ENCODE data around the gene TNF.

The TNF gene

GRCh38 chr6:31543639-31544038, 31.7 kb upstream of the TNF start:
- in situ Hi-C loops (cut with MboI; ENCODE audit: low sequenced_read_pairs) = no loop called here

GRCh38 chr6:31544676-31545075, 30.7 kb upstream of the TNF start:
- in situ Hi-C loops (cut with MboI; ENCODE audit: low sequenced_read_pairs) = no loop called here

GRCh38 chr6:31545291-31545690, 30.1 kb upstream of the TNF start:
- in situ Hi-C loops (cut with MboI; ENCODE audit: low sequenced_read_pairs) = no loop called here

GRCh38 chr6:31546339-31546957, 28.9 kb upstream of the TNF start, which contains the start of gene ATP6V1G2:
TSS of gene ATP6V1G2 (minus strand) at chr6:31546608. CDS start at chr6:31546559, 49 bp downstream.
- in situ Hi-C loops (cut with MboI; ENCODE audit: low sequenced_read_pairs) = no loop called here

GRCh38 chr6:31546958-31547726, 28.2 kb upstream of the TNF start, which contains the start of gene NFKBIL1:
TSS of gene NFKBIL1 (plus strand) at chr6:31547608. CDS start at chr6:31547695, 87 bp downstream.
- in situ Hi-C loops (cut with MboI; ENCODE audit: low sequenced_read_pairs) = no loop called here

- in situ Hi-C loops (cut with MboI; ENCODE audit: low sequenced_read_pairs) = no loop called here
These were observed 27.4 kb upstream of the TNF start for GRCh38 chr6:31547727-31548543.

GRCh38 chr6:31548544-31548873, 26.9 kb upstream of the TNF start:
- in situ Hi-C loops (cut with MboI; ENCODE audit: low sequenced_read_pairs) = no loop called here

GRCh38 chr6:31551371-31551770, 24.0 kb upstream of the TNF start:
- in situ Hi-C loops (cut with MboI; ENCODE audit: low sequenced_read_pairs) = loop anchor here (5.0 kb wide), 1 partner anchor 46 kb away; no protein-coding TSS in a partner anchor

GRCh38 chr6:31556307-31556706, 19.1 kb upstream of the TNF start:
- in situ Hi-C loops (cut with MboI; ENCODE audit: low sequenced_read_pairs) = no loop called here

- in situ Hi-C loops (cut with MboI; ENCODE audit: low sequenced_read_pairs) = no loop called here
These were observed 17.7 kb upstream of the TNF start for GRCh38 chr6:31557443-31558317.

GRCh38 chr6:31558318-31558625, 17.1 kb upstream of the TNF start:
- in situ Hi-C loops (cut with MboI; ENCODE audit: low sequenced_read_pairs) = no loop called here

GRCh38 chr6:31558631-31559500, 16.5 kb upstream of the TNF start:
- in situ Hi-C loops (cut with MboI; ENCODE audit: low sequenced_read_pairs) = no loop called here

GRCh38 chr6:31559606-31559957, 15.8 kb upstream of the TNF start:
- in situ Hi-C loops (cut with MboI; ENCODE audit: low sequenced_read_pairs) = no loop called here

- in situ Hi-C loops (cut with MboI; ENCODE audit: low sequenced_read_pairs) = no loop called here
These were observed 15.2 kb upstream of the TNF start for GRCh38 chr6:31559958-31560696.

GRCh38 chr6:31560697-31561058, 14.7 kb upstream of the TNF start:
- in situ Hi-C loops (cut with MboI; ENCODE audit: low sequenced_read_pairs) = no loop called here

- in situ Hi-C loops (cut with MboI; ENCODE audit: low sequenced_read_pairs) = no loop called here
These were observed 7.6 kb upstream of the TNF start for GRCh38 chr6:31567531-31568370.

GRCh38 chr6:31568537-31568961, 6.8 kb upstream of the TNF start:
- in situ Hi-C loops (cut with MboI; ENCODE audit: low sequenced_read_pairs) = no loop called here

GRCh38 chr6:31569861-31570536, 5.4 kb upstream of the TNF start:
- in situ Hi-C loops (cut with MboI; ENCODE audit: low sequenced_read_pairs) = no loop called here
